HL-60/S4 treated with phorbol 12-myristate 13-acetate at 8.2 ng/mL for 4 days and 3 days (cell line): ENCODE results near the gene SERPINB7.

Experiments used
- in situ Hi-C: fragments of 300-500 bp; cut with MboI; formaldehyde crosslinking; loops from 2 replicates; pipeline ENCODE4 v1.15.0; 2022; ENCODE audit warnings: low sequenced_read_pairs

SERPINB7 gene

DNA sequence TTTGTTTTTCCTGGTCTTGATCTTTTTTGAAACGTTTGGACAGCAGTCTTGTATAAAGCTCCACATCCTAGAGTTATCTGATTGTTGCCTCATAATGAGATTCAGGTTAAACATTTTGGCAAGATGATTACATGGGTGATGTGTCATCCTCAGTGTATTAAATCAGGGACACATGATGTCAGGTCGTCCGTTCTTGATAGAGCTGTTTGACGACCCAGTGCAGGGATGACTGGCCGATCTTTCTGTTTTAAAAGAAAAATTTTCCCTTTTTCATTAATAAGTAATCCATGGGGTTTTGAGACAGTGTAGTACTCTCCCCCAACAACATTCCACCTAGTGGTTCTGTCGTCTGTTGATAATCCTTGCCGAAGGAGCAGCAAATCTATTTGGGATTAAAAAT lies 67.8 kb downstream of the SERPINB7 start:
- in situ Hi-C loops, result loop anchor here (25.0 kb wide), 1 partner anchor 331 kb away; no protein-coding TSS in a partner anchor

DNA sequence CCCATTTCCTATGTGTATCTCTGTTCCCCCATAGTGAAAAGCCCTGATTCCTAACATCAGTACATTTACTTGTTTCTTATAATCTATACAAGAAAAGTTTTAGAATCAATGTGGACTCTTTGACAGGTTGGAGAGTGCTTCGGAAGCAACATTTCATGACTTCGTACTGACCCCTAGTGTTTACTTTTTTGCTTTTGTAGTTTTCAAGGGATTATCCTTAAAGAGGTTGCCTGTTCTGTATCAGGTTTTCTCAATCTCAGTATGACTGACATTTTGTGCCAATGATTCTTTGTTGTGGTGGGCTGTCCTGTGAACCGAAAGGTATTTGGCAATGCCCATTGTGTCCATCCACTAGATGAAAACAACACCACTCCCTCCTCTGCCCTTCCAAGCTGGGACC lies 69.0 kb downstream of the SERPINB7 start:
- in situ Hi-C loops, result loop anchor here (25.0 kb wide), 1 partner anchor 332 kb away; no protein-coding TSS in a partner anchor

DNA sequence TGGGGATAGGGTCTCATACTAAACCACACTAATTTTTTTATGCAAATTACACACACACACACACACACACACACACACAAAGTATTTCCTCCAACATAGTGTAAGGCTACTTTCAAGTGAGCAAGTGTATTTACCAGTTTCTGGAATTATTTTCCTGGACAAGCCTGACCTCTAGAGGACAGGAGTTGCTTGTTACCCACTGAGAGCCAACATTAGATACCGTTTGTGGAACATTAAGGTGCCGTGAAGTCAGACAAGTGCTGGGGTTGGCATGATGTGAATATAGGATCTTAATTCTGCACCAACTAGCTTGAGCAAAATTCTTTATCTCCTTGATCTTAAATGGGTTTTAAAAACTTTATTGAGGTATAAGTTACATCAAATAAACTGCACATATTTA lies 72.9 kb downstream of the SERPINB7 start:
- in situ Hi-C loops, result loop anchor here (25.0 kb wide), 1 partner anchor 336 kb away; no protein-coding TSS in a partner anchor

GRCh38 chr18:63850020-63850419 lies 74.8 kb downstream of the SERPINB7 start:
- in situ Hi-C loops, result no loop called here

GRCh38 chr18:63850636-63851035 lies 75.4 kb downstream of the SERPINB7 start:
- in situ Hi-C loops, result no loop called here
